HUES64 (cell line): ENCODE results near the gene PXDN.

Source experiments
- H3K27ac ChIP-seq: 2 replicates; pipeline ENCODE4 v1.7.0; 2013; ENCODE audit warnings: low read depth, low read length, inconsistent platforms
- H3K27me3 ChIP-seq: 2 replicates; pipeline ENCODE4 v1.6.1; 2013; ENCODE audit warnings: mild to moderate bottlenecking, low read length; ENCODE audit not compliant: insufficient read depth
- H3K36me3 ChIP-seq: 2 replicates; pipeline ENCODE4 v1.6.1; 2013; ENCODE audit warnings: mild to moderate bottlenecking, low read length; ENCODE audit not compliant: insufficient read depth
- H3K4me1 ChIP-seq: 2 replicates; pipeline ENCODE4 v1.6.1; 2013; ENCODE audit warnings: mild to moderate bottlenecking, low read length, moderate library complexity; ENCODE audit not compliant: insufficient read depth
- H3K4me3 ChIP-seq: 2 replicates; pipeline ENCODE4 v1.5.1; 2013; ENCODE audit warnings: mild to moderate bottlenecking, low read length, moderate library complexity
- H3K9ac ChIP-seq: 2 replicates; pipeline ENCODE4 v1.6.1; 2013; ENCODE audit warnings: mild to moderate bottlenecking, low read depth, low read length
- H3K9me3 ChIP-seq: 2 replicates; pipeline ENCODE4 v1.6.1; 2013; ENCODE audit warnings: low read depth, low read length; ENCODE audit not compliant: insufficient read depth
- WGBS: fragments of 150-250, 120-280 bp; methylation state at CpG from one replicate; pipeline ENCODE4 v1.1.7; 2013; ENCODE audit warnings: missing lambda C conversion rate; 5-methylcytosine and 5-hydroxymethylcytosine counted together

The PXDN gene

DNA sequence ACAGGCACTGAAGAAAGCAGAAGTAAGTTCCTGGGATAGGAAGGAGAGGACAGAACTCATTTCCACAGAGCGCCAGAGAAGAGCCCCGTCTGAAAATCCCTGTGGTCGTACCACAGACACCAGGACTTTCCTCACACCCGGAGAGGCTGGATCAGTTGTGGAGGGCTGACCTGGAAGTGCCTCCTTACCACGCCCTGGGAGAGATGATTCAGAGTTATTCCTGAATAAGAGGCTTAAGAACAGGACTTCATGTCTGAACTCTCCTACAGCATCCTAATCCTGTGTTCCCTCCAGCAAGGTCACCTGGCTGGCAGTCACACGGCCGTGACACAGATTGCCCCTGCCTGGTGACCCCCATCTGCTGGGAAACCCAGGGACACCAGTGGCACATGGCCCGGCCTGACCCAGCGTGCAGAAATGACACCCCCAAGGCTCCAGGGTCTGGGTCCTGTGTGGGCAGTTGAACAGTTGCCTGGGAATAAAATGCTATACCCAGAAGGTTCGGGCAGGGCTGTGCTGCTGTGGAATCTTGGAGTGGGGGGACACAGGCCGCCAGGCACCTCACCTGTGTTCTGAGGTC lies 105.9 kb downstream of the PXDN start:
- H3K9ac ChIP-seq = no peak overlapping the region
- WGBS = 79% methylated on average over 11 of the region's 11 CpGs
- no peaks in the 10 kb centered on the region for H3K27me3 ChIP-seq
- no peak overlapping the region for H3K4me3 ChIP-seq
- no peak overlapping the region for H3K27ac ChIP-seq
- peaks cover 15% of the 10 kb centered on the region; the same call in 1 of the 2 replicates for H3K4me1 ChIP-seq
- H3K9me3 ChIP-seq = no peaks in the 10 kb centered on the region
- peaks cover 75% of the 10 kb centered on the region for H3K36me3 ChIP-seq

- H3K4me3 ChIP-seq = no peak overlapping the region
- peaks cover 7% of the 10 kb centered on the region; the same call in 1 of the 2 replicates for H3K4me1 ChIP-seq
- H3K27ac ChIP-seq = no peak overlapping the region
- H3K9ac ChIP-seq = no peak overlapping the region
- WGBS = 78% methylated on average over 13 of the region's 13 CpGs
- H3K9me3 ChIP-seq = no peaks in the 10 kb centered on the region
- H3K27me3 ChIP-seq = no peaks in the 10 kb centered on the region
- peaks cover 77% of the 10 kb centered on the region for H3K36me3 ChIP-seq
These were observed 107.4 kb downstream of the PXDN start for GRCh38 chr2:1636791-1637415.

- peaks cover 83% of the 10 kb centered on the region for H3K36me3 ChIP-seq
These were observed 108.5 kb downstream of the PXDN start for GRCh38 chr2:1635823-1636222.

GRCh38 chr2:1634681-1635341 lies 109.5 kb downstream of the PXDN start:
- Histone ChIP-seq H3K4me3 (no peak overlapping the region), H3K36me3 (peaks cover 89% of the 10 kb centered on the region), H3K9me3 (no peaks in the 10 kb centered on the region), H3K27ac (no peak overlapping the region), H3K9ac (no peak overlapping the region), H3K4me1 (no peaks in the 10 kb centered on the region), H3K27me3 (no peaks in the 10 kb centered on the region)
- 96% methylated on average over 12 of the region's 12 CpGs for WGBS

More at GRCh38 chr2:1635823-1636222, 108.5 kb downstream of the PXDN start:
- no peaks in the 10 kb centered on the region for H3K9me3 ChIP-seq
- H3K27me3 ChIP-seq = no peaks in the 10 kb centered on the region
- H3K27ac ChIP-seq = no peak overlapping the region
- no peaks in the 10 kb centered on the region for H3K4me1 ChIP-seq
- no peak overlapping the region for H3K4me3 ChIP-seq
- WGBS = 94% methylated on average over 11 of the region's 11 CpGs
- no peak overlapping the region for H3K9ac ChIP-seq

- H3K27me3 ChIP-seq = no peaks in the 10 kb centered on the region
- no peak overlapping the region for H3K4me3 ChIP-seq
- peaks cover 87% of the 10 kb centered on the region for H3K36me3 ChIP-seq
- H3K4me1 ChIP-seq = no peaks in the 10 kb centered on the region
- no peaks in the 10 kb centered on the region for H3K9me3 ChIP-seq
- H3K27ac ChIP-seq = no peak overlapping the region
- no peak overlapping the region for H3K9ac ChIP-seq
- 94% methylated on average over 18 of the region's 18 CpGs for WGBS
These were observed 110.3 kb downstream of the PXDN start for GRCh38 chr2:1633936-1634587.

- Histone ChIP-seq H3K9me3 (no peaks in the 10 kb centered on the region), H3K36me3 (peaks cover 80% of the 10 kb centered on the region), H3K9ac (no peak overlapping the region), H3K4me1 (no peaks in the 10 kb centered on the region), H3K4me3 (no peak overlapping the region), H3K27ac (no peak overlapping the region), H3K27me3 (no peaks in the 10 kb centered on the region)
- WGBS = 96% methylated on average over 16 of the region's 17 CpGs
These were observed 111.1 kb downstream of the PXDN start for GRCh38 chr2:1633092-1633671.

- no peak overlapping the region for H3K27ac ChIP-seq
- WGBS = 96% methylated on average over 13 of the region's 13 CpGs
These were observed 111.8 kb downstream of the PXDN start for GRCh38 chr2:1632510-1632909.

GRCh38 chr2:1632002-1632348 lies 112.3 kb downstream of the PXDN start:
- 96% methylated on average over 7 of the region's 7 CpGs for WGBS
- Histone ChIP-seq H3K9me3 (no peaks in the 10 kb centered on the region), H3K4me3 (no peak overlapping the region), H3K27me3 (no peaks in the 10 kb centered on the region), H3K9ac (no peak overlapping the region), H3K36me3 (peaks cover 75% of the 10 kb centered on the region), H3K4me1 (peaks cover 7% of the 10 kb centered on the region), H3K27ac (no peak overlapping the region)

More at GRCh38 chr2:1632510-1632909, 111.8 kb downstream of the PXDN start:
- no peaks in the 10 kb centered on the region for H3K27me3 ChIP-seq
- H3K36me3 ChIP-seq = peaks cover 76% of the 10 kb centered on the region
- no peak overlapping the region for H3K9ac ChIP-seq
- H3K4me1 ChIP-seq = peaks cover 1% of the 10 kb centered on the region; the same call in 1 of the 2 replicates
- H3K9me3 ChIP-seq = no peaks in the 10 kb centered on the region
- H3K4me3 ChIP-seq = no peak overlapping the region

DNA sequence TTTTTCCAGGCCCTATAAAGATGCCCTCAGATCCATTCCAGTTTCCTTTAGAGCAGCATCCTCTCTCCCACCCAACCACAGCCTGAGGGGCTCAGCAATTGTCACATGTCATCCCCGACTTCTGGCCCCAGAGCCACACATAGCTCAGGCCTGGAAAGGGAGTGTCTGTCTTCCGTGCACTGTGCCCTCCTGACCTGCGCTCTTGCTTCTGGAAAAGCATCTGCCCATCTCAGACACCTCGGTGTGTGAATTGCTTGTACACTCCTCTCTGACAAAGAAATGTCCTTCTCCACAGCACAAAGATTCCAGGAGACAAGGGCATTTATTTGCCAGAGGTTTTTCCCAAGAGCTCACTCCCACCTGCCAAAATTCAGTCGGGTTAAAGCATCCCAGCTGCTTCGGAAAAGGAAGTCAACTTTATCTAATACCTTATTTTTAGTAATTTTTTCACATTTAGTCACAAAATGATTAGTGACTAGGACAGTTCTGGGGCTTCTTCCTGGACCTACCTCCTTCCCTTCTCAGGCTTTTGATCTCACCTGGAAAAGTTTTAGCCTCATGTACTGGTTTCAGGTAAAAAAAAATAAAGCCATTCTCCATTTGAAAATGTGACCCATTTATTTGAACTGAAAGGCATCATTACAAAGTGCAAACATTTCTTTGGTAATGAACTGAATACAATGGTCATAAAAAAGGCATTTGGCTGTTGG lies 112.9 kb downstream of the PXDN start:
- Histone ChIP-seq H3K36me3 (peaks cover 70% of the 10 kb centered on the region), H3K27me3 (no peaks in the 10 kb centered on the region), H3K27ac (no peak overlapping the region), H3K9ac (no peak overlapping the region), H3K4me1 (peaks cover 9% of the 10 kb centered on the region), H3K9me3 (no peaks in the 10 kb centered on the region), H3K4me3 (no peak overlapping the region)
- WGBS = 94% methylated on average over 6 of the region's 6 CpGs

DNA sequence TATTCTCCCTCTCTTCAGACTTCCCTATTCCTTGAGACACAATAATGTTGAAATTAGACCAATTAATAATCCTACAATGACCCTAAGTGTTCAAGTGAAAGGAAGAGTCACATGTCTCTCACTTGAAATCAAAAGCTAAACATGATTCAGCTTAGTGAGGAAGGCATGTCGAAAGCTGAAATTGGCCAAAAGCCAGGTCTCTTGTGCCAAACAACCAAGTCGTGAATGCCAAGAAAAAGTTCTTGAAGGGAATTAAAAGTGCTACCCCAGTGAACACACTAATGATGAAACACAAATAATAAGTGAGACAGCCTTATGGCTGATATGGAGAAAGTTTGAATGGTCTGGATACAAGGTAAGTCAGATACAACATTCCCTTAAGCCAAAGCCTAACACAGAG lies 115.4 kb downstream of the PXDN start:
- peaks cover 46% of the 10 kb centered on the region for H3K36me3 ChIP-seq
- no peak overlapping the region for H3K9ac ChIP-seq
- peaks cover 23% of the 10 kb centered on the region for H3K4me1 ChIP-seq
- H3K27ac ChIP-seq = no peak overlapping the region
- no peaks in the 10 kb centered on the region for H3K27me3 ChIP-seq
- no peak overlapping the region for H3K4me3 ChIP-seq
- 94% methylated on average over 2 of the region's 2 CpGs for WGBS
- no peaks in the 10 kb centered on the region for H3K9me3 ChIP-seq
